Stomach smooth muscle (tissue), 2 donors: ENCODE data around the gene TCP10L.
"Not testable (repeated sequence)": the region's sequence is repeated elsewhere in the genome, so short reads cannot be mapped to it uniquely, and the experiment has no call there.

ENCODE experiments used
- H3K27ac ChIP-seq: one replicate; pipeline ENCODE4 v1.7.0; 2013; ENCODE audit warnings: mild to moderate bottlenecking, low read length, inconsistent platforms
- H3K27me3 ChIP-seq, 2 donors: one replicate each; pipeline ENCODE4 v1.7.0; 2013; ENCODE audit warnings: low read length in 2 of 2; ENCODE audit not compliant: insufficient read depth in 2 of 2, control insufficient read depth in 1 of 2
- H3K36me3 ChIP-seq, 2 donors: one replicate each; pipeline ENCODE4 v1.7.0; 2013; ENCODE audit warnings: low read length in 2 of 2; ENCODE audit not compliant: control insufficient read depth in 2 of 2, insufficient read depth in 2 of 2
- H3K4me1 ChIP-seq: one replicate; pipeline ENCODE4 v1.7.0; 2013; ENCODE audit warnings: low read length; ENCODE audit not compliant: control insufficient read depth, insufficient read depth
- H3K4me3 ChIP-seq, 2 donors: one replicate each; pipeline ENCODE4 v1.7.0; 2013; ENCODE audit warnings: low read length in 2 of 2
- H3K9ac ChIP-seq, 2 donors: one replicate each; pipeline ENCODE4 v1.7.0; 2013; ENCODE audit warnings: low read length in 2 of 2, mild to moderate bottlenecking in 1 of 2
- H3K9me3 ChIP-seq, 2 donors: one replicate each; pipeline ENCODE4 v1.7.0; 2013; ENCODE audit warnings: low read length in 2 of 2; ENCODE audit not compliant: control insufficient read depth in 2 of 2
- donor health status: healthy.
- donor health status: Pancreatic carcinoma.

TCP10L gene

DNA sequence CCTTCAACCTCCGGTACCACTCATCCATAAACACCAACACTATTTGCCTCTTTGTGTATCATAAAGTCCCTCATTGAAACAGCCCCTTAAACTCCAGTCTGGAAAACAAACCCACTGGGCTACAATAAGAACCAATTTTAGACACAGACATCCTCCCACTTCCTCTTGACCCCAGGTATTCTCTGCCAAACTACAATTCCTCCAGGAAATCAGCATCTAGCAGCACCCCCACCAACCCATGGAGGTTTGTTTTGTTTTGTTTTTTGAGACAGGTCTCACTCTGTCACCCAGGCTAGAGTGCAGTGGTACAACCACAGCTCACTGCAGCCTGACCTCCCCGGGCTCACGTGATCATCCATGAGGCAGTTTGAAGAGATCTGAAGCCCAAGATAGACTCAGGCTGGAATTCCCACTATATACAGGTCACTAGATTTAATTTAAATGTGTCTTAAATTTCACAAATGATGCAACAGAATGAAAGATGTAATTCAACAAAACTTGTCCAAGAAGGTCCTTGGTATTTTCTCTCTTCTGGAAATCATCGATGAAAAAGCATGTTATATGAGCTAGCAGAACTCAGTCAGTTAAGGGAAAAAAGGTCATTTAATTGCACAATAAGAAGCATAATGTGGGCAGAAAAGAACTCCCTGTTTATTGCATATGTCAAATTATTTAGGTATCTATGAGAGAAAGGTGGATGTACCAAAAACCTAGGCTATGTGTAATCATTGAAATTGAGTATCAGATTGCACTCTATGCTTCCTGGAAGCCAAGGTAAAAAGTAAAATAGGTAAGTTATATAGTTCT lies 30.3 kb downstream of the TCP10L start:
- H3K9ac ChIP-seq = no peak overlapping the region
- no peaks in the 10 kb centered on the region for H3K4me1 ChIP-seq
- H3K27ac ChIP-seq = no peak overlapping the region
- no peaks in the 10 kb centered on the region for H3K36me3 ChIP-seq
- H3K9me3 ChIP-seq = no peaks in the 10 kb centered on the region
- H3K27me3 ChIP-seq = no peaks in the 10 kb centered on the region
- no peak overlapping the region for H3K4me3 ChIP-seq

DNA sequence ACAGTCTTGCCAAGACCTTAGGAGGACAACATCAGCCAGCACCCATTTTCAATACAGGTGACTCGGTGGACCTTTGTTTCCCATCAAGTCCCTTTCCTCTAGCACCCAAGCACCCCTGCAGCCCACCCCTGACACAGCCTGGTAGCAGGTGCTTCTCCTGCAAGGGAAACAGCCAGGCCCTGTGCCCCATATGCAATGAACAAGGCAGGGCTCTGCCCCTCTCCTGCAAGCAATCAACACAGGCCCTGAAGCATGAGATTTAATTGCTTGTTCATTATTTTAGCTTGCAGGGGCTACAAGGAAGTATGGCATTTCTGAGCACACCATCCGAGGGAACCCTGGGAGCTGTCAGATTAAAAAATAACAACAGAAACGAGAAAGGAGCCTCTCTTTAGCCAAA lies 35.4 kb downstream of the TCP10L start:
- Histone ChIP-seq H3K9me3 (no peaks in the 10 kb centered on the region), H3K4me1 (no peaks in the 10 kb centered on the region), H3K36me3 (no peaks in the 10 kb centered on the region), H3K27ac (no peak overlapping the region), H3K27me3 (no peaks in the 10 kb centered on the region), H3K4me3 (no peak overlapping the region), H3K9ac (no peak overlapping the region)

DNA sequence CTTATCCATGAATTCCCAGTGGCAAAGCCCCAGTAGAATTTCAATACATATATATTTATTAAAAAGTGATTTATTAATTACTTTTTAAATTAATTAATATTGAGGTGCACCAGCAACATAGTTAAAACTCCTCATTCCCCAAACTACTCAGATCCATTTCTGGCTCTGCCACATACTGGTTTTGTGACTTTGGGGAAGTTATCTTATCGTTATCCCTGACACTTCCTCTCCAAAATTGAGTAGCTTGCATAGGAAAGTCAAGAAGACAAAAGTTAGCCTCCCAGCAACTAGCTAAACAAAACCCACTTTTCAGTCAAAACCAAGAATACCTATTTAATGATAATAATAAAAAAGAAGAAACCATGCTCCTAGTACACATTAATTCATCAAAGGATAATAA lies 35.9 kb downstream of the TCP10L start:
- no peak overlapping the region for H3K9ac ChIP-seq
- no peaks in the 10 kb centered on the region for H3K27me3 ChIP-seq
- no peaks in the 10 kb centered on the region for H3K36me3 ChIP-seq
- no peak overlapping the region for H3K4me3 ChIP-seq
- H3K4me1 ChIP-seq = no peaks in the 10 kb centered on the region
- H3K27ac ChIP-seq = no peak overlapping the region
- no peaks in the 10 kb centered on the region for H3K9me3 ChIP-seq

DNA sequence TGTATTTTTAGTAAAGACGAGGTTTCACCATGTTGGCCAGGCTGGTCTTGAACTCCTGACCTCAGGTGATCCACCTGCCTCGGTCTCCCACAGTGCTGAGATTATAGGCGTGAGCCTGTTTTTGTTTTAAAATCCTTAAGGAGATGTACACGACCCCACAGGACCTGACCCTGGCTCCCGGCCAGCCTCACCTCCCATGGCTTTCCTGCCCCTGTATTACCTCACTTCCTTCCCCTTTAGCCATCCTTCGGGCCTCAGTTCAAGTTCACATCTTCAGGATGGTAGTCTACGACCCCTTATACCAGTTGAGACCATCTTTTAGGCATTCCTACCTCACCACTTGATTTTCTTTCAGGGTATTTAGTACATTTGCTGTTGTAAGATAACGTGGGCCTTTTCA lies 36.3 kb downstream of the TCP10L start:
- H3K36me3 ChIP-seq = no peaks in the 10 kb centered on the region
- no peaks in the 10 kb centered on the region for H3K9me3 ChIP-seq

DNA sequence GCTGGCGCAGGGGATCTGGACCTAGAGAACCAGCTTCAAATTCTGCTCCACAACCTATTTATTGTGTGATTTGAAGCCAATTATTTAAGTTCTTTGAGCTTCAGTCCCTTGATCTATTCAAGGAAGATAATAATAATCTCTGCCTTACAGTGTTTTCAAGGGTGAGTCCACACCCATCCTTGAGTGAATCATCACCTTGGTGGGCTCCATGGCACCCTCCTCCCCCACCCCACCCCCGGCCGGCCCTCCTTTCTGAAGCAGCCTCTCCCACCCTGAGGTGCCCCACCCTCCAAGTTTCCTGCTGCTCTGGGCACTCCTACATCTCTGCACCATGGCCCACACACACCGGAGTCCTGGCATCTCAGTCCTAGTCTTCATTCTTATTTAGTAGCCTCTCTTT lies 38.3 kb downstream of the TCP10L start:
- Histone ChIP-seq H3K4me1 (no peaks in the 10 kb centered on the region), H3K36me3 (no peaks in the 10 kb centered on the region), H3K27ac (no peak overlapping the region), H3K4me3 (no peak overlapping the region), H3K9ac (no peak overlapping the region), H3K9me3 (no peaks in the 10 kb centered on the region), H3K27me3 (no peaks in the 10 kb centered on the region)

More for the DNA sequence above, 36.3 kb downstream of the TCP10L start:
- Histone ChIP-seq H3K9ac (no peak overlapping the region), H3K4me1 (no peaks in the 10 kb centered on the region), H3K27me3 (no peaks in the 10 kb centered on the region), H3K4me3 (no peak overlapping the region), H3K27ac (no peak overlapping the region)

DNA sequence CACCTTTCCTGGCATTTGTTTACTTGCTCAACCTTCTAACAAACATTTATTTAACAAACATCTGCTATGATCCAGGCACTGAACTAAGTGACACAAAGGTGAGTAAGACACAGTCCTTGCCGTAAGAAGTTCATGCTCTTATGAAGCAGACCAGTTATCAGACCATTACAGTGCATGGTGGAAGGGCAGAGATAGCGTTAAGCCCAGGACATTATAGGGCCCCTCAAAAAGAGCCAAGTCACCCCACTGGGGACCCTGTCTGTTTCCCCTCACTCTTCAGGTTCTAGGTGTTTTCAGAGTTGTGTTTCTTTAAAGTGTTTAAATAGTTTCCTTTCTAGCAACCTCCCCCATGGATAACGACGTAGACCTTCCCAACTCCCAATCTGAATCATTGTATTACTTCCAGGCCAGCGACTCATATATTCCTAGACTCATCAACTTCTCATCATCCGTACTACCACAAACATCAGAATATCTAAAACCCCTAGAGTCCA lies 39.3 kb downstream of the TCP10L start:
- Histone ChIP-seq H3K36me3 (no peaks in the 10 kb centered on the region), H3K4me1 (no peaks in the 10 kb centered on the region), H3K27ac (no peak overlapping the region), H3K9me3 (no peaks in the 10 kb centered on the region), H3K9ac (no peak overlapping the region), H3K27me3 (no peaks in the 10 kb centered on the region), H3K4me3 (no peak overlapping the region)

DNA sequence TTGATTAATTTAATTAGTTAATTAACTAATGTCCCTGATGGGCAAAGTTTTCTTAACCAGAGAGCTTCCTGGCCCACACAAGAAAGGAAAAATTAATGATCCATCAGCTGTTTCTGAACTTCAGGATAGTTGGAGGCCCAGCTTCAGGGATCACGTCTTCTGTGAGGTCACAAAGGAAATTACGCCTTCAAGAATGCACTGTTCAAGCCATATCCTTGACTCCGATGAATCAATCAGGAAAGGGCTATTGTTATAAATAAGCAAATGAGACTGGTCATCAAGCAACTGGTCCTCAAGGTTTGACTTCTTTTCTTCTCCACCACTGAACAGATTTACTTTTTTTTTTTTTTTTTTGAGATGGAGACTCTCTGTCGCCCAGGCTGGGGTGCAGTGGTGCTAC lies 40.6 kb downstream of the TCP10L start:
- Histone ChIP-seq H3K9me3 (no peaks in the 10 kb centered on the region), H3K4me3 (no peak overlapping the region), H3K27me3 (no peaks in the 10 kb centered on the region), H3K4me1 (no peaks in the 10 kb centered on the region), H3K27ac (no peak overlapping the region), H3K36me3 (no peaks in the 10 kb centered on the region), H3K9ac (no peak overlapping the region)

DNA sequence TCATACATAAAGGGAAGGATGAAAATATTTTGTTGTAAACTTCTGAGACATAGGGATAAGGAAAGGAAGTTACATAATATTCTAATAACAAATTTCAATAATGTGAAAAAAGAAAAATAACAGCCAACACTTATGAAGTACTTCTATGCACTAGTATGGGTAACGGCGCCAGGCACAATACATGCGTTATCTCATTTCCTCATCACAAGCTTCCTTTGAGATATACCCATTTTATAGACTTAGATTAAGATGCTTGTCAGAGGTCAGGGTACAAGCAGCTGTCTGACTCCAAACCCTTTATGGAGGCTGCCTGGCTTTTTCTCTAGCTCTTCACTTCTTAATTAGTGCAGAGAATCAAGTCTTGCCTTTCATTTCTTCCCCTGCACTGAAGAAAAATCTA lies 41.3 kb downstream of the TCP10L start:
- no peak overlapping the region for H3K27ac ChIP-seq

DNA sequence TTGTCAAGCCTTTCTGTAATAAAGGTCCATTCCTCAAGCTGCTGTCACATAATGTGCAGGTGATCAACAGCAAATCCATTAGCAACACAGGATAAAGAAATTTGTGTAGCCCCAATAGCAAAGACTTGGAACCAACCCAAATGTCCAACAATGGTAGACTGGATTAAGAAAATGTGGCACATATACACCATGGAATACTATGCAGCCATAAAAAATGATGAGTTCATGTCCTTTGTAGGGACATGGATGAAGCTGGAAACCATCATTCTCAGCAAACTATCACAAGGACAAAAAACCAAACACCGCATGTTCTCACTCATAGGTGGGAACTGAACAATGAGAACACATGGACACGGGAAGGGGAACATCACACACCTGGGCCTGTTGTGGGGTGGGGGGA lies 42.3 kb downstream of the TCP10L start:
- not testable (repeated sequence) for H3K27ac ChIP-seq, H3K27me3 ChIP-seq, H3K36me3 ChIP-seq, H3K4me1 ChIP-seq, H3K4me3 ChIP-seq, H3K9me3 ChIP-seq, H3K9ac ChIP-seq

More for the DNA sequence above, 41.3 kb downstream of the TCP10L start:
- no peaks in the 10 kb centered on the region for H3K36me3 ChIP-seq
- no peak overlapping the region for H3K9ac ChIP-seq
- no peak overlapping the region for H3K4me3 ChIP-seq
- no peaks in the 10 kb centered on the region for H3K27me3 ChIP-seq
- H3K9me3 ChIP-seq = no peaks in the 10 kb centered on the region
- no peaks in the 10 kb centered on the region for H3K4me1 ChIP-seq

DNA sequence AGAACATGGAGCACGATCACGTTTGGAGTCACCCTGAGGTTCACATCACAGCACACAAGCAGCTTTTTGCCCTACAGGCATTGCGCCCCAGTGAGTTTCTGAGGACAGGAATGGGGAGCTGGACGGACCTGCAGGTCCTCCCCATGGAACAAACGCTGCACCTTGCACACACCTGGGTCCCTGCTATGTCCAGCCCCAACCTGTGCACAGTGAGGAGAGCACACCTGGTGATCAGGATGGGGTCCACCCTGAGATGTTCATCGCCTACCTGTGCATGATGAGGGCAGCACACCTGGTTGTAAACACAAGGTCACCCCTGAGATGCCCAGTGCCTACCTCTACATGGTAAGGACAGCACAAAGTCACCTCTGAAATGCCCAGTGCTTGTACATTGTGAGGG lies 45.9 kb downstream of the TCP10L start:
- Histone ChIP-seq H3K27me3 (no peaks in the 10 kb centered on the region), H3K4me1 (no peaks in the 10 kb centered on the region), H3K36me3 (no peaks in the 10 kb centered on the region), H3K9me3 (no peaks in the 10 kb centered on the region), H3K9ac (no peak overlapping the region), H3K27ac (no peak overlapping the region), H3K4me3 (no peak overlapping the region)

DNA sequence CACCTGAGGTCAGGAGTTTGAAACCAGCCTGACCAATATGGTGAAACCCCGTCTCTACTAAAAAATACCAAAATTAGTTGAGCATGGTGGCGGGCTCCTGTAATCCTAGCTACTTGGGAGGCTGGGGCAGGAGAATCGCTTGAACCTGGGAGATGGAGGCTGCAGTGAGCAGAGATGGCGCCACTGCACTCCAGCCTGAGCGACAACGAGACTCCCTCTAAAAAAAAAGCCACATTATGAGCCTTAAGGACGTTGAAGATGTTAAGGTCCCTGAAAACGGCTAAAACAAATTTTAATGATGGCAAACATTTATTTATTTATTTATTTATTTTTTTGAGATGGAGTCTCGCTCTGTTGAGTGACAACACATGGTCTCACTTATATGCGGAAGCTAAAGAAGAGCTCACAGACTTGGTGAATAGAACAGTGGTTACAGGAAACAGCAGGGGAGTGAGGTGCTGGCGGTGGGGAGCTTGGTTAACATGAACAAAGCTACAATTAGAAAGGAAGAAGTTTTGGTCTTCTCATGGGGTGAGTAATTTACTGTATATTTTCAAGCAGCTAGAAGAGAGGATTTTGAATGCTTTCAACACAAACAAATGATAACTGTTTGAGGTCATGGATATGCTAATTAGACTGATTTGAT lies 47.1 kb downstream of the TCP10L start:
- Histone ChIP-seq H3K27me3 (no peaks in the 10 kb centered on the region), H3K4me1 (no peaks in the 10 kb centered on the region), H3K36me3 (peaks cover 0 to 1% of the 10 kb centered on the region in 2 donors), H3K9ac (no peak overlapping the region), H3K27ac (no peak overlapping the region), H3K9me3 (no peaks in the 10 kb centered on the region), H3K4me3 (no peak overlapping the region)
